Fibroblast of gingiva (primary cell): ENCODE measurements around the gene TMPRSS3.

ENCODE experiments used
- DNase-seq: peaks from one replicate; pipeline ENCODE4 v3.0.0-alpha.2; 2011; ENCODE audit warnings: low read depth

The TMPRSS3 gene

GRCh38 chr21:42370894-42371654 is 24.8 kb downstream of the TMPRSS3 start:
- DNase-seq = no peak

- no peak for DNase-seq
Measured at GRCh38 chr21:42369821-42370220, 26.0 kb downstream of the TMPRSS3 start.

GRCh38 chr21:42367367-42368165 is 28.3 kb downstream of the TMPRSS3 start:
- no peak for DNase-seq

- DNase-seq = no peak
Measured at GRCh38 chr21:42366292-42367010, 29.4 kb downstream of the TMPRSS3 start, which contains the start of gene TFF1. TSS of gene TFF1 (minus strand) at chr21:42366535. CDS start at chr21:42366495, 40 bp downstream.

- DNase-seq = no peak
Measured at GRCh38 chr21:42365770-42366169, 30.1 kb downstream of the TMPRSS3 start.

- DNase-seq = no peak
Measured at GRCh38 chr21:42364304-42364865, 31.5 kb downstream of the TMPRSS3 start.

GRCh38 chr21:42363312-42363711 is 32.5 kb downstream of the TMPRSS3 start:
- DNase-seq = no peak

GRCh38 chr21:42362700-42363099 is 33.2 kb downstream of the TMPRSS3 start:
- DNase-seq = no peak

- no peak for DNase-seq
Measured at GRCh38 chr21:42362198-42362597, 33.7 kb downstream of the TMPRSS3 start.

GRCh38 chr21:42361286-42361685 is 34.6 kb downstream of the TMPRSS3 start:
- DNase-seq = no peak

GRCh38 chr21:42360317-42360716 is 35.5 kb downstream of the TMPRSS3 start:
- DNase-seq = no peak

GRCh38 chr21:42358937-42359336 is 36.9 kb downstream of the TMPRSS3 start:
- no peak for DNase-seq

- no peak for DNase-seq
Measured at GRCh38 chr21:42358261-42358660, 37.6 kb downstream of the TMPRSS3 start.

GRCh38 chr21:42357307-42357706 is 38.5 kb downstream of the TMPRSS3 start:
- no peak for DNase-seq

- DNase-seq = no peak
Measured at GRCh38 chr21:42356650-42357049, 39.2 kb downstream of the TMPRSS3 start.

- DNase-seq = no peak
Measured at GRCh38 chr21:42356046-42356445, 39.8 kb downstream of the TMPRSS3 start.

GRCh38 chr21:42353623-42354022 is 42.2 kb downstream of the TMPRSS3 start:
- DNase-seq = no peak

GRCh38 chr21:42352441-42353095 is 43.3 kb downstream of the TMPRSS3 start:
- DNase-seq = no peak

GRCh38 chr21:42351626-42352440 is 44.0 kb downstream of the TMPRSS3 start:
- DNase-seq = no peak

GRCh38 chr21:42350927-42351426 is 44.9 kb downstream of the TMPRSS3 start, which contains the start of gene TFF2:
TSS of gene TFF2 (minus strand) at chr21:42350994. CDS start at chr21:42350957, 37 bp downstream.
- DNase-seq = no peak
